Bronchial epithelial cell (primary cell): ENCODE data around the gene OR56A1. TPM values are rescaled to one million over a fixed set of nuclear protein-coding genes. Genes with fewer than 3 reads are reported as not detected.
"Not testable (repeated sequence)": the region's sequence is repeated elsewhere in the genome, so short reads cannot be mapped to it uniquely, and the experiment has no call there.

ENCODE experiments used
- DNase-seq: peaks from one replicate; pipeline ENCODE4 v3.0.0-alpha.2; 2010; ENCODE audit warnings: low read depth
- FAIRE-seq: peaks from 2 replicates; lab custom pipeline; 2011; peaks lifted over from hg19 to GRCh38; lab: Jason Lieb, UNC
- H3K27me3 ChIP-seq: 2 replicates; pipeline ENCODE4 v1.5.1; 2011; ENCODE audit warnings: low read length; ENCODE audit not compliant: control insufficient read depth, insufficient read depth
- H3K36me3 ChIP-seq: 2 replicates; pipeline ENCODE4 v1.5.1; 2011; ENCODE audit warnings: low read length; ENCODE audit not compliant: control insufficient read depth, insufficient read depth
- H3K4me3 ChIP-seq: 2 replicates; pipeline ENCODE4 v1.5.1; 2011; ENCODE audit warnings: mild to moderate bottlenecking, low read depth, low read length, control low read depth
- total RNA-seq: library from RNA; depleted of rRNA; stranded (reverse); fragments of >200 nt; gene quantifications from 2 replicates; pipeline ENCODE4 v1.2.1, GENCODE V29; 2014
- TF ChIP-seq, protein P1 (sequence below): IDR thresholded peaks from 2 replicates; pipeline ENCODE4 v1.5.1; 2011; ENCODE audit warnings: mild to moderate bottlenecking, moderate library complexity, low read length, control low read depth, inconsistent platforms; ENCODE audit not compliant: insufficient read depth, severe bottlenecking

Gene OR56A1
- not detected in 2 replicates for total RNA-seq

GRCh38 chr11:6030708-6031405 is at the start of gene OR56A1:
Gene OR56A1 (minus strand): TSS chr11:6030758. CDS start chr11:6027692, 3,066 bp downstream.
- FAIRE-seq (no peak), DNase-seq (no peak)
- TF ChIP-seq, protein P1, sequence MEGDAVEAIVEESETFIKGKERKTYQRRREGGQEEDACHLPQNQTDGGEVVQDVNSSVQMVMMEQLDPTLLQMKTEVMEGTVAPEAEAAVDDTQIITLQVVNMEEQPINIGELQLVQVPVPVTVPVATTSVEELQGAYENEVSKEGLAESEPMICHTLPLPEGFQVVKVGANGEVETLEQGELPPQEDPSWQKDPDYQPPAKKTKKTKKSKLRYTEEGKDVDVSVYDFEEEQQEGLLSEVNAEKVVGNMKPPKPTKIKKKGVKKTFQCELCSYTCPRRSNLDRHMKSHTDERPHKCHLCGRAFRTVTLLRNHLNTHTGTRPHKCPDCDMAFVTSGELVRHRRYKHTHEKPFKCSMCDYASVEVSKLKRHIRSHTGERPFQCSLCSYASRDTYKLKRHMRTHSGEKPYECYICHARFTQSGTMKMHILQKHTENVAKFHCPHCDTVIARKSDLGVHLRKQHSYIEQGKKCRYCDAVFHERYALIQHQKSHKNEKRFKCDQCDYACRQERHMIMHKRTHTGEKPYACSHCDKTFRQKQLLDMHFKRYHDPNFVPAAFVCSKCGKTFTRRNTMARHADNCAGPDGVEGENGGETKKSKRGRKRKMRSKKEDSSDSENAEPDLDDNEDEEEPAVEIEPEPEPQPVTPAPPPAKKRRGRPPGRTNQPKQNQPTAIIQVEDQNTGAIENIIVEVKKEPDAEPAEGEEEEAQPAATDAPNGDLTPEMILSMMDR, result no peak
- Histone ChIP-seq H3K4me3 (no peak within 1 kb of the TSS), H3K27me3 (no peaks in the 10 kb centered on the region), H3K36me3 (no peaks in the 10 kb centered on the region)

GRCh38 chr11:6079463-6079862 is 48.9 kb upstream of the OR56A1 start:
- H3K27me3 ChIP-seq, result no peaks in the 10 kb centered on the region
- FAIRE-seq (no peak), DNase-seq (no peak)
- TF ChIP-seq, protein P1, result no peak
- no peaks in the 10 kb centered on the region for H3K36me3 ChIP-seq
- no peak overlapping the region for H3K4me3 ChIP-seq

DNA sequence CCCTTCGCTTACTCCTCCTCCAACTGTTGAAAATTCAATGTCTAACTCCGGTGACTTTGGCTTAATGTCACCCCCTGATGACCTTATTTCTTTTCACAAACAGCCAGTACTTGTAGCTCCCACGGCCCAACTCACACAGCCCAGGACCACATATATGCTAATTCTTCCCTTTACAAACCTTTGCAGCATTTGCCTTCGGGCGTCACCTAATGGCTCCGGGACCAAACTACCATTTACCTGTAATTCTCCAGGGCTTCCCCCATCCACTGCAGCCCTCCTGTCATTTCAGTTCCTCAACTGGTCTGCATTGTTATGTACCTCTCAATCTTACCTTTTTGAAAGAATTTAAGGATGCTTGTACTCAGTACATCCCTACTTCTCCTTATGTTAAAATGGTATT is 47.2 kb upstream of the OR56A1 start:
- Histone ChIP-seq H3K27me3 (no peaks in the 10 kb centered on the region), H3K4me3 (no peak overlapping the region), H3K36me3 (no peaks in the 10 kb centered on the region)
- FAIRE-seq (no peak), DNase-seq (no peak)
- TF ChIP-seq, protein P1, result no peak

GRCh38 chr11:6076443-6076842 is 45.9 kb upstream of the OR56A1 start:
- not testable (repeated sequence) for FAIRE-seq, DNase-seq

DNA sequence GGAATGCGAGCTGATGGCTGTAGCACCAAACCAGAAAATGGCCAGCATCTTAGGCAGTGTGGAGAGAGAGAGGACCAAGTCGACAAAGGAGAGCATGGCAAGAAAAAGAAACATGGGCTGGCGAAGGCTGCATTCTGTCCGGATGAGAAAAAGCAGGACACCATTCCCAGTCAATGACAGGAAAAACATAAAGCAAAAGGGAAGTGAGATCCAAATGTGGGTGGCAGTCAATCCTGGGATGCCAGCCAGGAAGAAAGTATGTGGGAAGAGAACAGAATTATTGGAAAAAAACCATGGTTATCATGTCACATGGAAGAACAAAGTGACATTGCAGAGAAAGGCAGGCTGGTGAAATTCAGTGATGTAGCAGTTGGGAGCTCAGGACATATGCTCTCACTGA is 36.9 kb upstream of the OR56A1 start:
- FAIRE-seq (no peak), DNase-seq (no peak)
- TF ChIP-seq, protein P1, result no peak
- Histone ChIP-seq H3K4me3 (no peak overlapping the region), H3K27me3 (no peaks in the 10 kb centered on the region), H3K36me3 (no peaks in the 10 kb centered on the region)

More at GRCh38 chr11:6076443-6076842, 45.9 kb upstream of the OR56A1 start:
- H3K36me3 ChIP-seq, H3K4me3 ChIP-seq, H3K27me3 ChIP-seq: not testable (repeated sequence)

GRCh38 chr11:6062691-6063358 is 32.3 kb upstream of the OR56A1 start:
- no peaks in the 10 kb centered on the region for H3K36me3 ChIP-seq
- TF ChIP-seq, protein P1, result no peak
- no peak for FAIRE-seq
- no peaks in the 10 kb centered on the region for H3K27me3 ChIP-seq
- no peak overlapping the region for H3K4me3 ChIP-seq
- no peak for DNase-seq
